ENCODE measurements around the gene COLGALT1. TPM values are rescaled to one million over a fixed set of nuclear protein-coding genes. Genes with fewer than 3 reads are reported as not detected.

Gene COLGALT1
- total and polyA plus RNA-seq, 9 of the 15 experiments (the other 6 are each of a cell fraction or from before 2014, with no cell fraction given): 4.9 to 119 (median 82.6) TPM

DNA sequence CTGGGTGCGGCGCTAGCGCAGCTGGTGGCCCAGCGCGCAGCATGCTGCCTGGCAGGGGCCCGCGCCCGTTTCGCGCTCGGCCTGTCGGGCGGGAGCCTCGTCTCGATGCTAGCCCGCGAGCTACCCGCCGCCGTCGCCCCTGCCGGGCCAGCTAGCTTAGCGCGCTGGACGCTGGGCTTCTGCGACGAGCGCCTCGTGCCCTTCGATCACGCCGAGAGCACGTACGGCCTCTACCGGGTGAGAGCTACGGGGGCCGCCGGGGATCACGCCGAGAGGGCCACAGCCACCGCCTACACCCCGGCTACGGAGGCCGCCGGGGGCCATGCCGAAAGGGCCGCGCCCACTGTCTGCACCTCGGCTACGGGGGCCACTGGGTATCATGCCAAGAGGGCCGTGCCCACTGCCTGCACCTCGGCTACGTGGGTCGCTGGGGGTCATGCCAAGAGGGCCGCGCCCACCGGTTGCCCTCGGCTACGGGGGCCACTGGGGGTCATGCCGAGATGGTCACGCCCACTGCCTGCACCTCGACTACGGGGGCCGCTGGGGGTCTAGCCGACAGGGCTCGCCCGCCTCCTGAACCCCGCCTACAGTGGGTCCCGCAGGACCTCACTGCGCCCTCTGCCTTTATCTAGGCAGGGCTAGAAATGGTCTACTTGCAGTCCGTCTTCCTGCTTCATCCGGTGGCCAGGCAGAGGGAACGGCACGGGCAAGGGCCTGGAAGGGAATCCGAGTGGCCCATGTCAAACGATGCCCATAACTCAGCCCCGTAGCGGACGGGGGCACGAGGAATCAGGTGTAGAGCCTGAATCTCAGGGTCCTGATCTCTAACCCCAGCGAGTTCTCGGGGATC lies 43.5 kb upstream of the COLGALT1 start (continued):
- no peak for TF ChIP-seq EWSR1 (IDR thresholded peaks at IDR 0.05; ENCODE audit: borderline replicate concordance, low read depth, partially characterized antibody)
- TF ChIP-seq, protein P1, sequence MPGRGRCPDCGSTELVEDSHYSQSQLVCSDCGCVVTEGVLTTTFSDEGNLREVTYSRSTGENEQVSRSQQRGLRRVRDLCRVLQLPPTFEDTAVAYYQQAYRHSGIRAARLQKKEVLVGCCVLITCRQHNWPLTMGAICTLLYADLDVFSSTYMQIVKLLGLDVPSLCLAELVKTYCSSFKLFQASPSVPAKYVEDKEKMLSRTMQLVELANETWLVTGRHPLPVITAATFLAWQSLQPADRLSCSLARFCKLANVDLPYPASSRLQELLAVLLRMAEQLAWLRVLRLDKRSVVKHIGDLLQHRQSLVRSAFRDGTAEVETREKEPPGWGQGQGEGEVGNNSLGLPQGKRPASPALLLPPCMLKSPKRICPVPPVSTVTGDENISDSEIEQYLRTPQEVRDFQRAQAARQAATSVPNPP (IDR thresholded peaks at IDR 0.05; ENCODE audit: borderline replicate concordance, insufficient read depth, insufficient read length): no peak
- TF ChIP-seq SRSF3 (IDR thresholded peaks at IDR 0.05; ENCODE audit: insufficient read depth, low read length): no peak
- TF ChIP-seq JUND (IDR thresholded peaks at IDR 0.05; ENCODE audit: borderline replicate concordance, low read depth, low read length): no peak; the same call in 1 of the 2 replicates
- peak; percentile 22; the same call in 1 of the 3 replicates for TF ChIP-seq JUND (tag; IDR thresholded peaks at IDR 0.05; ENCODE audit: borderline replicate concordance, low read depth, low read length)
- no peak for TF ChIP-seq ZBTB8A (IDR thresholded peaks at IDR 0.05; ENCODE audit: partially characterized antibody)
- TF ChIP-seq, protein P2, sequence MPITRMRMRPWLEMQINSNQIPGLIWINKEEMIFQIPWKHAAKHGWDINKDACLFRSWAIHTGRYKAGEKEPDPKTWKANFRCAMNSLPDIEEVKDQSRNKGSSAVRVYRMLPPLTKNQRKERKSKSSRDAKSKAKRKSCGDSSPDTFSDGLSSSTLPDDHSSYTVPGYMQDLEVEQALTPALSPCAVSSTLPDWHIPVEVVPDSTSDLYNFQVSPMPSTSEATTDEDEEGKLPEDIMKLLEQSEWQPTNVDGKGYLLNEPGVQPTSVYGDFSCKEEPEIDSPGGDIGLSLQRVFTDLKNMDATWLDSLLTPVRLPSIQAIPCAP (CRISPR knock-in tag; IDR thresholded peaks at IDR 0.05; ENCODE audit: borderline replicate concordance): no peak
- TF ChIP-seq ILK (tag; IDR thresholded peaks at IDR 0.05; ENCODE audit: borderline replicate concordance, low read depth): no peak
- TF ChIP-seq SLC30A9 (CRISPR knock-in tag; IDR thresholded peaks at IDR 0.05): no peak
- TF ChIP-seq NEUROD1 (IDR thresholded peaks at IDR 0.05; ENCODE audit: borderline replicate concordance, low read depth, low read length, partially characterized antibody): peak; percentile 62
- TF ChIP-seq, protein P3, sequence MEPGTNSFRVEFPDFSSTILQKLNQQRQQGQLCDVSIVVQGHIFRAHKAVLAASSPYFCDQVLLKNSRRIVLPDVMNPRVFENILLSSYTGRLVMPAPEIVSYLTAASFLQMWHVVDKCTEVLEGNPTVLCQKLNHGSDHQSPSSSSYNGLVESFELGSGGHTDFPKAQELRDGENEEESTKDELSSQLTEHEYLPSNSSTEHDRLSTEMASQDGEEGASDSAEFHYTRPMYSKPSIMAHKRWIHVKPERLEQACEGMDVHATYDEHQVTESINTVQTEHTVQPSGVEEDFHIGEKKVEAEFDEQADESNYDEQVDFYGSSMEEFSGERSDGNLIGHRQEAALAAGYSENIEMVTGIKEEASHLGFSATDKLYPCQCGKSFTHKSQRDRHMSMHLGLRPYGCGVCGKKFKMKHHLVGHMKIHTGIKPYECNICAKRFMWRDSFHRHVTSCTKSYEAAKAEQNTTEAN (CRISPR knock-in tag; IDR thresholded peaks at IDR 0.05): no peak; the same call in 1 of the 2 replicates
- TF ChIP-seq CTBP1 (IDR thresholded peaks at IDR 0.05; ENCODE audit: borderline replicate concordance): peak; percentile 72
- TF ChIP-seq ZNF124 (CRISPR knock-in tag; IDR thresholded peaks at IDR 0.05): no peak
- TF ChIP-seq, protein P4, sequence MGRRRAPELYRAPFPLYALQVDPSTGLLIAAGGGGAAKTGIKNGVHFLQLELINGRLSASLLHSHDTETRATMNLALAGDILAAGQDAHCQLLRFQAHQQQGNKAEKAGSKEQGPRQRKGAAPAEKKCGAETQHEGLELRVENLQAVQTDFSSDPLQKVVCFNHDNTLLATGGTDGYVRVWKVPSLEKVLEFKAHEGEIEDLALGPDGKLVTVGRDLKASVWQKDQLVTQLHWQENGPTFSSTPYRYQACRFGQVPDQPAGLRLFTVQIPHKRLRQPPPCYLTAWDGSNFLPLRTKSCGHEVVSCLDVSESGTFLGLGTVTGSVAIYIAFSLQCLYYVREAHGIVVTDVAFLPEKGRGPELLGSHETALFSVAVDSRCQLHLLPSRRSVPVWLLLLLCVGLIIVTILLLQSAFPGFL (CRISPR knock-in tag; IDR thresholded peaks at IDR 0.05): no peak
- no peak for TF ChIP-seq TEAD4 (IDR thresholded peaks at IDR 0.05; ENCODE audit: low read length)
- no peak for TF ChIP-seq TEAD4 (CRISPR knock-in tag; IDR thresholded peaks at IDR 0.05; ENCODE audit: borderline replicate concordance)
- TF ChIP-seq MIER1 (IDR thresholded peaks at IDR 0.05; ENCODE audit: low read depth): no peak
- TF ChIP-seq, protein P5, sequence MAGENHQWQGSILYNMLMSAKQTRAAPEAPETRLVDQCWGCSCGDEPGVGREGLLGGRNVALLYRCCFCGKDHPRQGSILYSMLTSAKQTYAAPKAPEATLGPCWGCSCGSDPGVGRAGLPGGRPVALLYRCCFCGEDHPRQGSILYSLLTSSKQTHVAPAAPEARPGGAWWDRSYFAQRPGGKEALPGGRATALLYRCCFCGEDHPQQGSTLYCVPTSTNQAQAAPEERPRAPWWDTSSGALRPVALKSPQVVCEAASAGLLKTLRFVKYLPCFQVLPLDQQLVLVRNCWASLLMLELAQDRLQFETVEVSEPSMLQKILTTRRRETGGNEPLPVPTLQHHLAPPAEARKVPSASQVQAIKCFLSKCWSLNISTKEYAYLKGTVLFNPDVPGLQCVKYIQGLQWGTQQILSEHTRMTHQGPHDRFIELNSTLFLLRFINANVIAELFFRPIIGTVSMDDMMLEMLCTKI (IDR thresholded peaks at IDR 0.05; ENCODE audit: partially characterized antibody): no peak
- peak in 1 of 2 experiments; percentile 97; a peak in 2 of 4 replicates for TF ChIP-seq MCM7 (IDR thresholded peaks at IDR 0.05)
- peak; percentile 25 for TF ChIP-seq TBP (optimal IDR thresholded peaks at IDR 0.05; ENCODE audit: low read depth, low read length)

Measured in K562 (cell line).